DND-41 (cell line): Measurements from ENCODE around the gene RGS7.

Source experiments
- EZH2 ChIP-seq: IDR thresholded peaks from 3 replicates; pipeline ENCODE4 v1.6.1; 2012; ENCODE audit warnings: borderline replicate concordance, low read depth, mild to moderate bottlenecking, moderate library complexity, low read length, inconsistent platforms; ENCODE audit not compliant: severe bottlenecking
- TF ChIP-seq, protein P1 (sequence below): IDR thresholded peaks from 2 replicates; pipeline ENCODE4 v1.5.1; 2012; ENCODE audit warnings: borderline replicate concordance, low read length, moderate library complexity, mild to moderate bottlenecking; ENCODE audit not compliant: poor library complexity, severe bottlenecking; ENCODE audit errors: extremely low read depth

DNA sequence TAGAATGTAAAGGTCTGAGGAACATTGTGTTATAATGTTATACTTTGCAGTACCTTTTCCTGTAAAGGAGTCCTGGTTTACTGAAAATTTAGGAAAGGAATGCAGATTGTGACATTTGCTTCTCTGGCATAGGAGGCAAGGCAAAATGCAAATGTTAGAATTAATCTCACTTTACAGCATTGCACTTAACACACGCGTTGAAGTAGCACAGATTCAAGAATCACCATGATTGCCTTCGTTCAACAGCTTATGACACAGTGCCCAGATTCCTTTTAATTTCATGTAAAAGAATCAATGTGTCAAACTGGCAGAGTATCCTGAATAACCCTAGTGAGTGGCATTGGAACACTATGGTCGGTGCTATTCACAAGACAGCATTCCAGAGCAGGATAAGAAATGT, 47.4 kb downstream of the RGS7 start:
- TF ChIP-seq, protein P1, sequence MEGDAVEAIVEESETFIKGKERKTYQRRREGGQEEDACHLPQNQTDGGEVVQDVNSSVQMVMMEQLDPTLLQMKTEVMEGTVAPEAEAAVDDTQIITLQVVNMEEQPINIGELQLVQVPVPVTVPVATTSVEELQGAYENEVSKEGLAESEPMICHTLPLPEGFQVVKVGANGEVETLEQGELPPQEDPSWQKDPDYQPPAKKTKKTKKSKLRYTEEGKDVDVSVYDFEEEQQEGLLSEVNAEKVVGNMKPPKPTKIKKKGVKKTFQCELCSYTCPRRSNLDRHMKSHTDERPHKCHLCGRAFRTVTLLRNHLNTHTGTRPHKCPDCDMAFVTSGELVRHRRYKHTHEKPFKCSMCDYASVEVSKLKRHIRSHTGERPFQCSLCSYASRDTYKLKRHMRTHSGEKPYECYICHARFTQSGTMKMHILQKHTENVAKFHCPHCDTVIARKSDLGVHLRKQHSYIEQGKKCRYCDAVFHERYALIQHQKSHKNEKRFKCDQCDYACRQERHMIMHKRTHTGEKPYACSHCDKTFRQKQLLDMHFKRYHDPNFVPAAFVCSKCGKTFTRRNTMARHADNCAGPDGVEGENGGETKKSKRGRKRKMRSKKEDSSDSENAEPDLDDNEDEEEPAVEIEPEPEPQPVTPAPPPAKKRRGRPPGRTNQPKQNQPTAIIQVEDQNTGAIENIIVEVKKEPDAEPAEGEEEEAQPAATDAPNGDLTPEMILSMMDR: no peak
- TF ChIP-seq EZH2: no peak
